HCT116 (cell line): Measurements from ENCODE around the gene HEXA. TPM values are rescaled to one million over a fixed set of nuclear protein-coding genes. Genes with fewer than 3 reads are reported as not detected.

Source experiments
- ATAC-seq: fragments of 200-7000 bp; cut with Tn5 transposase; 2 replicates; pipeline ENCODE4 v1.9.1; 2020; ENCODE audit warnings: mild to moderate bottlenecking, moderate library complexity
- BruUV-seq: library from RNA; stranded (reverse); fragments of 400-500 nt; replicated peaks from 2 replicates; lab custom pipeline; 2021; lab: Mats Ljungman, UMichigan
- CTCF ChIA-PET: fragments of 300-600 bp; sonication (Branson Sonifier 250); formaldehyde crosslinking; loops from one replicate; lab custom pipeline; 2021; ENCODE audit warnings: antibody characterized with exemption; lab: Charles Lee
- POLR2A ChIA-PET: fragments of 300-600, 350-600 bp; sonication (Branson Sonifier 250); formaldehyde crosslinking; loops from one replicate; lab custom pipeline; 2021; ENCODE audit warnings: antibody characterized with exemption; lab: Charles Lee
- RAD21 ChIA-PET, 2 experiments: fragments of 300-600 bp; sonication (Branson Sonifier 250); formaldehyde crosslinking; loops; one replicate each; lab custom pipeline; 2023; ENCODE audit warnings: low total read pairs in 2 of 2; ENCODE audit not compliant: uncharacterized antibody in 2 of 2, unreplicated experiment in 2 of 2, low non-redundant PET in 1 of 2; lab: Charles Lee
- DNase-seq: peaks from one replicate; pipeline ENCODE4 v3.0.0-alpha.2; 2010; ENCODE audit warnings: low read depth, low spot score
- H2AFZ ChIP-seq: fragments of 200-600 bp; shearing (Covaris generic), sonication (generic); 2 replicates; pipeline ENCODE4 v1.6.1; 2017; ENCODE audit warnings: low read depth, mixed run types, mixed read lengths, antibody characterized with exemption, low read length; ENCODE audit not compliant: poor library complexity, severe bottlenecking
- H3K27ac ChIP-seq: 2 replicates; pipeline ENCODE4 v1.5.1; 2012; ENCODE audit warnings: low read depth, low read length
- H3K27me3 ChIP-seq: fragments of 200-600 bp; sonication (generic); 2 replicates; pipeline ENCODE4 v1.6.1; 2016; ENCODE audit warnings: mixed run types, low read length, mixed read lengths; ENCODE audit not compliant: insufficient read depth
- H3K36me3 ChIP-seq, 2 experiments: fragments of 200-500 bp in 1 of 2; fragments of 200-600 bp in 1 of 2; sonication (Bioruptor generic) in 1 of 2; sonication (generic) in 1 of 2; 2 replicates each; pipeline versions ENCODE4 v1.5.1 to v1.6.1; 2014 to 2016; ENCODE audit warnings: low read length in 2 of 2, inconsistent platforms in 1 of 2, mixed read lengths in 1 of 2, mixed run types in 1 of 2; ENCODE audit not compliant: insufficient read depth in 2 of 2, control insufficient read depth in 1 of 2
- H3K4me1 ChIP-seq, 2 experiments: fragments of 200-600 bp in 1 of 2; sonication (generic) in 1 of 2; 2 replicates each; pipeline versions ENCODE4 v1.5.1 to v1.6.1; 2012 to 2017; ENCODE audit warnings: low read length in 2 of 2, inconsistent platforms in 1 of 2, mild to moderate bottlenecking in 1 of 2, mixed read lengths in 1 of 2, mixed run types in 1 of 2, moderate library complexity in 1 of 2; ENCODE audit not compliant: insufficient read depth in 2 of 2, control insufficient read depth in 1 of 2
- H3K4me2 ChIP-seq: fragments of 200-600 bp; sonication (generic); 2 replicates; pipeline ENCODE4 v1.6.1; 2017; ENCODE audit warnings: mixed run types, low read length, mixed read lengths
- H3K4me3 ChIP-seq, 2 experiments: fragments of 200-600 bp in 1 of 2; sonication (generic) in 1 of 2; replicated peaks in 1 of 2; 2 replicates each; pipeline ENCODE4 v1.5.1; 2011 to 2016; ENCODE audit warnings: low read length in 2 of 2, control low read depth in 1 of 2, low read depth in 1 of 2, mild to moderate bottlenecking in 1 of 2, mixed read lengths in 1 of 2, mixed run types in 1 of 2
- H3K79me2 ChIP-seq: fragments of 200-600 bp; sonication (generic); 2 replicates; pipeline ENCODE4 v1.6.1; 2017; ENCODE audit warnings: mild to moderate bottlenecking, mixed run types, low read length, moderate library complexity, mixed read lengths; ENCODE audit not compliant: insufficient read depth
- H3K9ac ChIP-seq: fragments of 200-600 bp; sonication (generic); 2 replicates; pipeline ENCODE4 v1.6.1; 2016; ENCODE audit warnings: low read length, mixed read lengths
- H3K9me2 ChIP-seq: fragments of 200-600 bp; sonication (generic), shearing (Covaris generic); 2 replicates; pipeline ENCODE4 v1.6.1; 2017; ENCODE audit warnings: mixed run types, mild to moderate bottlenecking, moderate library complexity; ENCODE audit not compliant: insufficient read depth
- H3K9me3 ChIP-seq, 2 experiments: fragments of 200-500 bp in 1 of 2; fragments of 200-600 bp in 1 of 2; sonication (Bioruptor generic) in 1 of 2; sonication (generic) in 1 of 2; 2 replicates each; pipeline ENCODE4 v1.6.1; 2014 to 2017; ENCODE audit warnings: low read length in 2 of 2, mixed read lengths in 2 of 2, inconsistent platforms in 1 of 2, low read depth in 1 of 2, mild to moderate bottlenecking in 1 of 2, mixed run types in 1 of 2, moderate library complexity in 1 of 2; ENCODE audit not compliant: control insufficient read depth in 1 of 2, insufficient read depth in 1 of 2
- H4K20me1 ChIP-seq: fragments of 200-600 bp; sonication (generic), shearing (Covaris generic); 2 replicates; pipeline ENCODE4 v1.6.1; 2017; ENCODE audit warnings: mixed run types, mild to moderate bottlenecking, moderate library complexity; ENCODE audit not compliant: insufficient read depth
- CEBPB ChIP-seq: IDR thresholded peaks from 2 replicates; pipeline ENCODE4 v1.6.1; 2012; ENCODE audit warnings: low read depth
- FOSL1 ChIP-seq: IDR thresholded peaks from 2 replicates; pipeline ENCODE4 v1.6.1; 2012; ENCODE audit warnings: low read depth
- JUND ChIP-seq: IDR thresholded peaks from 2 replicates; pipeline ENCODE4 v1.6.1; 2012
- MAX ChIP-seq: IDR thresholded peaks from 2 replicates; pipeline ENCODE4 v1.6.1; 2012
- POLR2A ChIP-seq: IDR thresholded peaks from 2 replicates; pipeline ENCODE4 v1.7.0; 2011; ENCODE audit warnings: borderline replicate concordance; ENCODE audit not compliant: insufficient read depth, insufficient read length; ENCODE audit errors: extremely low read depth
- RAD21 ChIP-seq: IDR thresholded peaks from 2 replicates; pipeline ENCODE4 v1.6.1; 2012; ENCODE audit warnings: low read depth, mild to moderate bottlenecking
- REST ChIP-seq: IDR thresholded peaks from 2 replicates; pipeline ENCODE4 v1.6.1; 2012; ENCODE audit warnings: low read depth
- SIN3A ChIP-seq: IDR thresholded peaks from 2 replicates; pipeline ENCODE4 v1.6.1; 2012; ENCODE audit warnings: low read depth
- TCF7L2 ChIP-seq: IDR thresholded peaks from 2 replicates; pipeline ENCODE4 v1.7.0; 2011; ENCODE audit warnings: borderline replicate concordance, inconsistent platforms; ENCODE audit not compliant: insufficient read depth, insufficient read length; ENCODE audit errors: extremely low read depth
- intact Hi-C: fragments of 100-400 bp; cut with micrococcal nuclease; formaldehyde crosslinking; loops from 2 replicates; pipeline ENCODE4 v1.10.0; 2022
- total RNA-seq: library from RNA; stranded (reverse); gene quantifications from one replicate; pipeline ENCODE4 v1.2.1, GENCODE V29; 2021; ENCODE audit not compliant: unreplicated experiment

Gene HEXA
- total RNA-seq, 1 experiment from 2014 or later = 57.1 TPM

DNA sequence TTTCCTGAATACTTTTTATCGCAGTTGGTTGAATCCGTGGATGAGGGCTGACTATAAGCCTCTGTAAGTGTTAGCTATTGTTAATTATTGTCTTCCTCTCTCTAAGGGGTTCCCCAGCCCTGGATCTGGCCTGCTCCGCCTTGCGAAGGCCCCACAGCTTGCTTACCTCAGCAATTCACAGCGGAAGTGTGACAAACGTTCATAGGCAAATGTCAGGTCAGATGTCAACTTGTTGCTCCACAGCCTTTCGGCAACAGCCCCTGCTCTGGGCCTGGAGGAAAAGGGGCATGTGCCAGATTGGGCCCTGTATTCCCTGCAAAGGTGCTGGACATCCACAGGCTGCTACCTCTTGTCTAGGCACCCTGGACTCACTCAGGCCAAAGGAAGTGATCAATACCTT is 30.5 kb downstream of the HEXA start:
- ATAC-seq (no peak), DNase-seq (no peak)
- peaks cover 3 to 9% of the 10 kb centered on the region in 2 experiments; a peak in 3 of 4 replicates for H3K36me3 ChIP-seq
- no peak overlapping the region for H3K4me2 ChIP-seq
- H3K9ac ChIP-seq = no peak overlapping the region
- H2AFZ ChIP-seq = no peak overlapping the region
- no peaks in the 10 kb centered on the region for H3K9me2 ChIP-seq
- H3K27ac ChIP-seq = no peak overlapping the region
- no peaks in the 10 kb centered on the region for H4K20me1 ChIP-seq
- H3K9me3 ChIP-seq = no peaks in the 10 kb centered on the region
- TF ChIP-seq FOSL1 (no peak), TCF7L2 (no peak), CEBPB (no peak), POLR2A (no peak), JUND (no peak), MAX (no peak), REST (no peak), SIN3A (no peak), RAD21 (no peak)
- H3K4me1 ChIP-seq = peaks cover 0 to 3% of the 10 kb centered on the region in 2 experiments; a peak in 1 of 4 replicates
- intact Hi-C loops = no loop called here
- ChIA-PET POLR2A (no interaction called here), CTCF (no interaction called here), RAD21 (no interaction called here)
- no TSS peak for BruUV-seq
- no peak overlapping the region for H3K4me3 ChIP-seq
- H3K79me2 ChIP-seq = no peaks in the 10 kb centered on the region
- H3K27me3 ChIP-seq = no peaks in the 10 kb centered on the region
